ENCODE measurements around the gene GAGE12E.
"Not testable (repeated sequence)": the region's sequence is repeated elsewhere in the genome, so short reads cannot be mapped to it uniquely, and the experiment has no call there.

The GAGE12E gene

GRCh38 chrX:49550989-49551388 lies at the start of gene GAGE12E:
Gene GAGE12E (plus strand): TSS chrX:49551289. CDS start chrX:49552444, 1,155 bp downstream.
- not testable (repeated sequence) for FAIRE-seq; DNase-seq (ENCODE audit: low spot score)

DNA sequence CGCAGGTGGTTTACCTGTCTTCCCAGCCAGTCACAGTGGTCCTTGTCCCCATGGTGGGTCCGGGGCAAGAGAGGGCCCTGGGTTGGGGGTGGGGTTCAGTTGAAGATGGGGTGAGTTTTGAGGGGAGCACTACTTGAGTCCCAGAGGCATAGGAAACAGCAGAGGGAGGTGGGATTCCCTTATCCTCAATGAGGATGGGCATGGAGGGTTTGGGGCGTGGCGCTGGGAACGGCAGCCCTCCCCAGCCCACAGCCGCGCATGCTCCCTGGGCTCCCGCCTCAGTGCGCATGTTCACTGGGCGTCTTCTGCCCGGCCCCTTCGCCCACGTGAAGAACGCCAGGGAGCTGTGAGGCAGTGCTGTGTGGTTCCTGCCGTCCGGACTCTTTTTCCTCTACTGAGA lies 19.2 kb upstream of the GAGE12E start, which contains the start of gene GAGE12C:
GAGE12C (plus strand) TSS at position 301 of the 400 bp plus-strand sequence. CDS start 1,155 bp downstream, outside the sequence.
- not testable (repeated sequence) for FAIRE-seq; DNase-seq (ENCODE audit: low spot score)

- not testable (repeated sequence) for FAIRE-seq; DNase-seq (ENCODE audit: low spot score)
Measured at GRCh38 chrX:49541433-49541832, 9.7 kb upstream of the GAGE12E start, which contains the start of gene GAGE12D. Gene GAGE12D (plus strand): TSS chrX:49541733. CDS start chrX:49542888, 1,155 bp downstream.

DNA sequence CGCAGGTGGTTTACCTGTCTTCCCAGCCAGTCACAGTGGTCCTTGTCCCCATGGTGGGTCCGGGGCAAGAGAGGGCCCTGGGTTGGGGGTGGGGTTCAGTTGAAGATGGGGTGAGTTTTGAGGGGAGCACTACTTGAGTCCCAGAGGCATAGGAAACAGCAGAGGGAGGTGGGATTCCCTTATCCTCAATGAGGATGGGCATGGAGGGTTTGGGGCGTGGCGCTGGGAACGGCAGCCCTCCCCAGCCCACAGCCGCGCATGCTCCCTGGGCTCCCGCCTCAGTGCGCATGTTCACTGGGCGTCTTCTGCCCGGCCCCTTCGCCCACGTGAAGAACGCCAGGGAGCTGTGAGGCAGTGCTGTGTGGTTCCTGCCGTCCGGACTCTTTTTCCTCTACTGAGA lies 9.5 kb downstream of the GAGE12E start, which contains the start of gene GAGE12F:
GAGE12F (plus strand) TSS at position 301 of the 400 bp plus-strand sequence. CDS start 1,155 bp downstream, outside the sequence.
- FAIRE-seq; DNase-seq (ENCODE audit: low spot score): not testable (repeated sequence)

DNA sequence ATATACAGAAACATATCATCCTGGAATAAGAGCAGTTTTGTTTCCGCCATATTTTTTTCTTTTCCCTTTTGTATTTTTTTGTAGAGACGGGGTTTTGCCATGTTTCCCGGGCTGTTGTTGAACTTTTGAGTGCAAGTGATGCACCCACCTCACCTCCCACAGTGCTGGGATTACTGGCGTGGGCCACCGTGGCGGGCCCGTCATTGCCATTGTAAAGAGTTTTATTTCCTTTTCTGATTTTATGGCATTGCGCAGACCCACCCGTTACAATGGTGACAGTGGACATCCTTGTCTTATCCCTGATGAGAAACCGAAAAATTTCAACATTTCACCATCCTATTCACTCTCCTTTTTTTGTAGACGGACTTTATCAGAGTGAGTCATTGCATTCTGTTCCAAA lies 17.6 kb downstream of the GAGE12E start:
- not testable (repeated sequence) for FAIRE-seq; DNase-seq (ENCODE audit: low spot score)

DNA sequence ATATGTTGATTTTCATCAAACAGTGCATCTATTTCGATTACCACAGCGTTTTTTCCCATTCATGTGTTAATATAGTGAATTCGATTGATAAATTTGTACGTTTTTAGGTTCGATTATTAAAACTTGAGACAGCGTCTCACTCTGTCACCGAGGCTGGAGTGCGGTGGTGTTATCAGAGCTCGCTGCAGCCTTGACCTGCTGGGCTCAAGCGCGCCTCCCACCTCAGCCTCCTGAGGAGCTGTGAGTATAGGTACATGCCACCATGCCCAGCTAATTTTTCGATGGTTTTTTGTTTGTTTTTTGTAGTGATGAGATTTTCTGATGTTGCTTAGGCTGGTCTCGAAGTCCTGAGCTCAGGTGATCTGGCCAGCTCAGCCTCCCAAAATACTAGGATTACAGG lies 18.1 kb downstream of the GAGE12E start:
- not testable (repeated sequence) for FAIRE-seq

GRCh38 chrX:49570100-49570499 lies 19.0 kb downstream of the GAGE12E start, which contains the start of gene GAGE12G:
Gene GAGE12G (plus strand): TSS chrX:49570400. CDS start chrX:49571555, 1,155 bp downstream.
- FAIRE-seq: not testable (repeated sequence)

More for the DNA sequence above, 18.1 kb downstream of the GAGE12E start:
- not testable (repeated sequence) for DNase-seq (ENCODE audit: low spot score)

DNA sequence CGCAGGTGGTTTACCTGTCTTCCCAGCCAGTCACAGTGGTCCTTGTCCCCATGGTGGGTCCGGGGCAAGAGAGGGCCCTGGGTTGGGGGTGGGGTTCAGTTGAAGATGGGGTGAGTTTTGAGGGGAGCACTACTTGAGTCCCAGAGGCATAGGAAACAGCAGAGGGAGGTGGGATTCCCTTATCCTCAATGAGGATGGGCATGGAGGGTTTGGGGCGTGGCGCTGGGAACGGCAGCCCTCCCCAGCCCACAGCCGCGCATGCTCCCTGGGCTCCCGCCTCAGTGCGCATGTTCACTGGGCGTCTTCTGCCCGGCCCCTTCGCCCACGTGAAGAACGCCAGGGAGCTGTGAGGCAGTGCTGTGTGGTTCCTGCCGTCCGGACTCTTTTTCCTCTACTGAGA lies 28.6 kb downstream of the GAGE12E start, which contains the start of gene GAGE12H:
GAGE12H (plus strand) TSS at position 301 of the 400 bp plus-strand sequence. CDS start 1,155 bp downstream, outside the sequence.
- FAIRE-seq: not testable (repeated sequence)

More at GRCh38 chrX:49570100-49570499, 19.0 kb downstream of the GAGE12E start, which contains the start of gene GAGE12G:
- not testable (repeated sequence) for DNase-seq (ENCODE audit: low spot score)

GRCh38 chrX:49589196-49589595 lies 38.1 kb downstream of the GAGE12E start, which contains the start of gene GAGE2A:
Gene GAGE2A (plus strand): TSS chrX:49589496. CDS start chrX:49590651, 1,155 bp downstream.
- DNase-seq (ENCODE audit: low spot score); FAIRE-seq: not testable (repeated sequence)

More for the DNA sequence above, 28.6 kb downstream of the GAGE12E start, which contains the start of gene GAGE12H:
- not testable (repeated sequence) for DNase-seq (ENCODE audit: low spot score)

DNA sequence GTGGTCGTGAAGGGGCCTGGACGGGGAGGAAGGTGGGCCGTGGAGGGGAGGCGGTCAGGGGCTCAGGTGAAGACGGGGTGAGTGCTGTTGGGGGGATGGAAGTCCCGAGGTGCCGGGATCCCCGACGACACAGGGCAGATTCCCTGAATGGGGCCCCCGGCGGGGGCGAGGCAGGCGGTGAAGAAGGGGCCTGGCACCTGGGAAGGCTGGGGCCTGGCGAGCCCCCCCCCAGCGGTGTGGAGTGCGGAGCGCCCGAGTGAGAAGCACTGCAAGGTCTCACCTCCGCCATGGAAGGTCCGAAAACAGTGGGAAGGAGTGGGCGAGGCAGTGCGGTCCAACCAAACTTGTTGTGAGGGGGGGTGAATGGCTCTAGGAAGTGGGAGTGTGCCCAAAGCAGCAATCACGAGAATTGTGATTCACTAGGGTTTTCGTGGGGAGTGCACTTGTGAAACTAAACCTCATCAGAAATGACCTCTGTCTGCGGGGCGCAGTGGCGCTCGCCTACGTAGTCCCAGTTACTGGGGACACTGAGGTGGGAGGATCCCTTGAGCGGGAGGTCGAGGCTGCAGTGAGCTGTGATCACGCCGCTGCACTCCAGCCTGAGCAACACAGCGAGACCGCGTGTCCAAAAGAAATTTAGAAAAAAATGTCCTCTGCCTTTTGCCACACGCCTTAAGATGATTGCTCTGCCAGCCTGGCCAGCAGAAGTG lies 38.8 kb downstream of the GAGE12E start:
- FAIRE-seq; DNase-seq (ENCODE audit: low spot score): not testable (repeated sequence)

GRCh38 chrX:49590488-49590887 lies 39.4 kb downstream of the GAGE12E start:
- not testable (repeated sequence) for DNase-seq (ENCODE audit: low spot score); FAIRE-seq

DNA sequence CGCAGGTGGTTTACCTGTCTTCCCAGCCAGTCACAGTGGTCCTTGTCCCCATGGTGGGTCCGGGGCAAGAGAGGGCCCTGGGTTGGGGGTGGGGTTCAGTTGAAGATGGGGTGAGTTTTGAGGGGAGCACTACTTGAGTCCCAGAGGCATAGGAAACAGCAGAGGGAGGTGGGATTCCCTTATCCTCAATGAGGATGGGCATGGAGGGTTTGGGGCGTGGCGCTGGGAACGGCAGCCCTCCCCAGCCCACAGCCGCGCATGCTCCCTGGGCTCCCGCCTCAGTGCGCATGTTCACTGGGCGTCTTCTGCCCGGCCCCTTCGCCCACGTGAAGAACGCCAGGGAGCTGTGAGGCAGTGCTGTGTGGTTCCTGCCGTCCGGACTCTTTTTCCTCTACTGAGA lies 47.6 kb downstream of the GAGE12E start, which contains the start of gene GAGE1:
GAGE1 (plus strand) TSS at position 301 of the 400 bp plus-strand sequence. CDS start 1,155 bp downstream, outside the sequence.
- DNase-seq (ENCODE audit: low spot score); FAIRE-seq: not testable (repeated sequence)

All from RCC 7860 (cell line).